Pancreas (tissue), 10 donors: ENCODE results near the gene KCNQ5. TPM values are rescaled to one million over a fixed set of nuclear protein-coding genes. Genes with fewer than 3 reads are reported as not detected.

ENCODE experiments used
- ATAC-seq, 4 donors: fragments of 200-7000 bp; cut with Tn5 transposase; one replicate each; pipeline versions ENCODE4 v1.8.0 to v1.9.1; 2020; ENCODE audit warnings: mild to moderate bottlenecking in 4 of 4, moderate library complexity in 4 of 4
- DNase-seq, 6 donors: peaks; one replicate each; pipeline ENCODE4 v3.0.0-alpha.2; 2020
- FAIRE-seq: peaks from 2 replicates; lab custom pipeline; 2012; peaks lifted over from hg19 to GRCh38; lab: Jason Lieb, UNC
- H3K27ac ChIP-seq, 4 donors: fragments of 200-600 bp; sonication (generic); 1 replicate in 3 of 4; 2 replicates in 1 of 4; pipeline versions ENCODE4 v1.5.0 to v1.8.0; 2020
- H3K27me3 ChIP-seq, 4 donors: fragments of 200-600 bp; one replicate each; pipeline ENCODE4 v1.8.0; 2021
- H3K36me3 ChIP-seq, 3 donors: fragments of 200-600 bp; sonication (generic) in 1 of 3; one replicate each; pipeline versions ENCODE4 v1.5.0 to v1.8.0; 2020 to 2021
- H3K4me1 ChIP-seq, 3 donors: fragments of 200-600 bp; one replicate each; pipeline ENCODE4 v1.8.0; 2021
- H3K4me3 ChIP-seq, 4 donors: fragments of 200-600 bp; sonication (generic) in 2 of 4; one replicate each; pipeline versions ENCODE4 v1.5.0 to v1.8.0; 2020 to 2021
- H3K9me3 ChIP-seq, 4 donors: fragments of 200-600 bp; one replicate each; pipeline ENCODE4 v1.8.0; 2021
- WGBS, 2 donors: extraction: QIAGEN DNeasy Blood & Tissue Kit; methylation state at CpG; one replicate each; pipeline ENCODE4 v1.1.7; 2013; 5-methylcytosine and 5-hydroxymethylcytosine counted together
- intact Hi-C, 3 donors: fragments of 100-400 bp; cut with DNase I; formaldehyde crosslinking; loops; one replicate each; pipeline versions ENCODE4 v1.11.1 to v1.14.2; 2022
- polyA plus RNA-seq, 2 donors: library from polyadenylated mRNA; stranded (reverse); fragments of 200-250 nt; gene quantifications; one replicate each; pipeline ENCODE4 v1.2.3, GENCODE V29; 2013
- total RNA-seq, 6 donors: library from RNA; stranded (reverse); fragmentation: NEBNext Ultra II Directional in 4 of 6; extraction: Animal tissue kit (Norgen Biotek cat#: 25700) in 4 of 6; gene quantifications; one replicate each; pipeline versions ENCODE4 v1.2.1 to v1.2.4, GENCODE V29; 2021 to 2023
- TF ChIP-seq, protein P1 (sequence below), 4 donors: fragments of 200-600 bp; sonication (generic) in 3 of 4; IDR thresholded peaks; one replicate each; pipeline versions ENCODE4 v1.5.0 to v1.8.0; 2021; ENCODE audit warnings: antibody characterized with exemption in 4 of 4
- donor health status: healthy with polysubstance abuse.
- donor health status: DM: no; HTN: no; CAD: no; lungs with moderate emphysema.
- donor health status: DM: no; HTN: no; CAD: no.
- donor health status: control.
- donor health status: control.
- donor health status: Bipolar disorder and iron deficiency.
- donor health status: DM: yes; HTN: yes; CAD: no.
- donor health status: DM: no; HTN: no; CAD: no.
- donor health status: DM: no; HTN: no; CAD: no.
- donor health status: DM: yes; HTN: yes; CAD: no.

KCNQ5 gene
- total and polyA plus RNA-seq, 8 donors, result 0.03 to 1.1 (median 0.13) TPM

DNA sequence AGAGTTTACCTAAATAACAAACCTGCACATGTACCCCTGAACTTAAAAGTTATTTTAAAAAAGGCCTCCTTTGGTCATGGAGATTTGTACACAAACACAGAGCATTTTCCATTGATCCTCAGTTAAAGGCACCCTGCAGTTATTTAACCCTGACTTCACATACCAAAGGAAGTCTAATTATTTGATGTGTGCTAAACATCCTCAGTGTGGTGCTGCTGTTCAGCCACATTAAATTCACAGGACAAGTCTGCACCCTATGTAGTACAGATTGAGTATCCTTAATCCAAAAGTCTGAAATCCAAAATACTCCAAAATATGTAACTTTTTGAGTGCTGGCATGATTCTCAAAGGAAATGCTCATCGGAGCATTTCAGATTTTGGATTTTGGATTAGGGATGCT lies 21.4 kb downstream of the KCNQ5 start:
- H3K27me3 ChIP-seq, result no peaks in the 10 kb centered on the region
- ATAC-seq, result no peak
- no peak for FAIRE-seq
- no peaks in the 10 kb centered on the region for H3K36me3 ChIP-seq
- intact Hi-C loops, result no loop called here
- H3K9me3 ChIP-seq, result no peaks in the 10 kb centered on the region
- H3K27ac ChIP-seq, result no peak overlapping the region
- 86 to 89% methylated on average over 1 of the region's 1 CpG for WGBS, 2 donors
- H3K4me3 ChIP-seq, result no peak overlapping the region
- H3K4me1 ChIP-seq, result no peaks in the 10 kb centered on the region
- DNase-seq, result no peak
- TF ChIP-seq, protein P1, sequence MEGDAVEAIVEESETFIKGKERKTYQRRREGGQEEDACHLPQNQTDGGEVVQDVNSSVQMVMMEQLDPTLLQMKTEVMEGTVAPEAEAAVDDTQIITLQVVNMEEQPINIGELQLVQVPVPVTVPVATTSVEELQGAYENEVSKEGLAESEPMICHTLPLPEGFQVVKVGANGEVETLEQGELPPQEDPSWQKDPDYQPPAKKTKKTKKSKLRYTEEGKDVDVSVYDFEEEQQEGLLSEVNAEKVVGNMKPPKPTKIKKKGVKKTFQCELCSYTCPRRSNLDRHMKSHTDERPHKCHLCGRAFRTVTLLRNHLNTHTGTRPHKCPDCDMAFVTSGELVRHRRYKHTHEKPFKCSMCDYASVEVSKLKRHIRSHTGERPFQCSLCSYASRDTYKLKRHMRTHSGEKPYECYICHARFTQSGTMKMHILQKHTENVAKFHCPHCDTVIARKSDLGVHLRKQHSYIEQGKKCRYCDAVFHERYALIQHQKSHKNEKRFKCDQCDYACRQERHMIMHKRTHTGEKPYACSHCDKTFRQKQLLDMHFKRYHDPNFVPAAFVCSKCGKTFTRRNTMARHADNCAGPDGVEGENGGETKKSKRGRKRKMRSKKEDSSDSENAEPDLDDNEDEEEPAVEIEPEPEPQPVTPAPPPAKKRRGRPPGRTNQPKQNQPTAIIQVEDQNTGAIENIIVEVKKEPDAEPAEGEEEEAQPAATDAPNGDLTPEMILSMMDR (IDR thresholded peaks at IDR 0.05), result no peak

DNA sequence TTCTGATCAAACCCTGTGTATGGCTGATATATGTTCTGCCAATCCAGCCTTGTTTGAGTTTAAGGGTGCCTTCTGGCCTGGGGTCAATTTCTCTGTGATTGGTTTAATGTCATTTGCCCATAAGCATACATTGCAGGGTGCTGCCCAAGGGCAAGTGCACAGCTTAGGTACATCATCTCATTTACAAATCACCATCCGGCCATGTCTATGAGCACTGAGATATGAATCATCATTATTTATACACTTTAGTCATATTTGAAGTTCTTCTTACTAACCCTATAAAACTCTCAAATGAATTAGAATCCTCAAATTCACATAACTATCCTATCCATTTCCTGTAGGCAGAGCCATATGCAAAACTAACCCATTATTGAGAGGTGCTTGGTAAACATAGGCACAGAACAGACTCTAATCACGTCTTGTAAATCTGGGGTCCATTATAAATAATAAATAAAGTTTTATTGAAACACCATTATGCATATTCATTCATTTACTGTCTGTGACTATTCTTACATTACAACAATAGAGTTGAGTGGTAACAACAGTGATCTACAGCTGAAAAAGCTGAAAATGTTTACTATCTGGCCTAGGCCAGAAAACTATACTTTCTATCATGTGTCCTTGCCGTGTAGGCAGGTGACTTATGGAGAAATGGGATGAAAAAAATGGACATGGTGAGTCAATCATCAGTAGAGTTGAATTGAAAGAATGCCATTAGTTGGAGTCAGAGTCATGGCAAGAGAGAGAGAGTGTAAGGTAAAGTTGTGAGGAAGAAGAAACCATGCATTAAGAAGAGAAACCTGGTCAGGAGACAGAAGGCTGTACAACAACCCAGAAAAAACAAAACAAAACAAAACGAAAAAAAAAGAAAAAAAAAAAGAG lies 25.0 kb downstream of the KCNQ5 start:
- Histone ChIP-seq H3K27me3 (no peaks in the 10 kb centered on the region), H3K9me3 (no peaks in the 10 kb centered on the region), H3K4me1 (no peaks in the 10 kb centered on the region), H3K36me3 (no peaks in the 10 kb centered on the region), H3K27ac (no peak overlapping the region), H3K4me3 (no peak overlapping the region)
- intact Hi-C loops, result no loop called here
- 59 to 65% methylated on average over 4 of the region's 4 CpGs for WGBS, 2 donors
- no peak for FAIRE-seq
- no peak for ATAC-seq
- DNase-seq, result no peak
- TF ChIP-seq, protein P1 (IDR thresholded peaks at IDR 0.05), result no peak

DNA sequence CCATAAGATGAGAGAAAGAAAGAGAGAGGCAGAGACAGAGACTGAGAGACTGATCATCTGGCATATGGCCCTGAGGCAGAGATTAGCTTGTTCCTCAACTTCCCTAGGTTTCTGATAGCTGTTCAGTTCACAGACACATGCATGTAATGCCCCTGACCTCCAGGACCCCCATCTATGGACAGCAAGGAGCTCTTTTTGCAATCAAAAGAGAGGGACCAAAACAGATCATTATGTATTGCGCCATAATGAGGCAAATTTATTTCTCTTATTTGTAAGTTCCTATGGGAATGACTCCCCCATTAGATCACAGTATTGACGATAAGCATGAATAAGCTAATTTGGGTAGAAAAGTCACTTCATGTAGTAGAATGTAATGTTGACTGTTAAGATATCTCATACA lies 25.6 kb downstream of the KCNQ5 start:
- intact Hi-C loops, result no loop called here
- no peaks in the 10 kb centered on the region for H3K27me3 ChIP-seq
- no peaks in the 10 kb centered on the region for H3K36me3 ChIP-seq
- H3K27ac ChIP-seq, result no peak overlapping the region
- H3K4me3 ChIP-seq, result no peak overlapping the region
- H3K4me1 ChIP-seq, result no peaks in the 10 kb centered on the region
- FAIRE-seq, result no peak
- DNase-seq, result no peak
- ATAC-seq, result no peak
- 91 to 95% methylated on average over 2 of the region's 2 CpGs for WGBS, 2 donors
- no peaks in the 10 kb centered on the region for H3K9me3 ChIP-seq
- TF ChIP-seq, protein P1 (IDR thresholded peaks at IDR 0.05), result no peak

DNA sequence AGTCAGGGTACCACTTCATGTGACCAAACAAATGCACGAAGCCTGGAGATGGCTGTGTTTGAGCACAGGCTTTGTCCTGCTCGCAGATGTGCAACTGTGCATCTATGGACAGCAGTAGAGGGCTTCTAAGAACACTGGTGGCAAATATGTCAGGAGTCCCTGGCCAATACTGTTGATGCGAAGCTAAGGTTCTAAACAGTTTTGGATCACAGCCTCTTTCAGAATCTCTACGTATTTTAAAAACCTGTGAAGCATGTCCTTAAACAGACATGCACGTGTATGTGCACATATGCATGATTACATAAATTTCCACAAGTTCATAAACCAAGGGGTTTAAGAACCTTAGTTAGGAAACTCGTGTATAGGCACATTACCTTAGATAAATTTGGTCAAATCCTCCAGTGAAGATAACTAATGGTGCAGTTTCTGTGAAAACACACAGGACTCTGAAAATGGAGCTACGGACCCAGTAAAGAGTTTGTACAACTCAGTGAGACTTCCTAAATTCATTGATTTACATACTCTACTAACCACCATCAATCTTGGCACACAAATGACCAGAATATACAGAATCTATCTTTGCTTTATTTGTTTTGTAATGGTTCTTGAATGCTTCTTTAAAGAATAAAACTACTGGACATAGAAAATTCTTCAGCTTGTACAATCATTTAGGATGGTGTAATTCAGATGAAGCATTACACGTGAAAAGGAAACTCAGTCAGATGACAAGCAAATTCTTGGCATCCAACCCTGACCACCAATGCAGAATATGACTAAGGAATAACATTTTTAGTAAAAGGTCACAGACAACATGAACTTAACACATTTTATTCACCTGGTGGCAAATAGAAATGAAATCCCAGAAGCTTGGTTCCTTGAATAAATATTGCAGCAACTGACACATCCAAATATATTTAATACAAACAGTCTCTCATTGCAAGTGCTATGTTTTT lies 27.4 kb downstream of the KCNQ5 start:
- intact Hi-C loops, result no loop called here
- Histone ChIP-seq H3K36me3 (no peaks in the 10 kb centered on the region), H3K4me1 (no peaks in the 10 kb centered on the region), H3K9me3 (no peaks in the 10 kb centered on the region), H3K4me3 (no peak overlapping the region), H3K27ac (no peak overlapping the region), H3K27me3 (peaks cover 0 to 3% (median 0%) of the 10 kb centered on the region in 4 donors)
- no peak for DNase-seq
- 69 to 76% methylated on average over 8 of the region's 8 CpGs for WGBS, 2 donors
- FAIRE-seq, result no peak
- TF ChIP-seq, protein P1 (IDR thresholded peaks at IDR 0.05), result no peak
- ATAC-seq, result no peak
